ENCODE measurements around the gene ARHGEF17. TPM values are rescaled to one million over a fixed set of nuclear protein-coding genes. Genes with fewer than 3 reads are reported as not detected.
A peak's percentile ranks its signal among the peaks of the same experiment; 100 is the strongest.

ARHGEF17 gene
- total RNA-seq, 4 donors from 2014 or later, result 82.8 to 196 (median 122) TPM

- peaks cover 72 to 95% (median 82%) of the 10 kb centered on the region in 4 donors for H3K4me1 ChIP-seq
- H3K9me3 ChIP-seq, result no peaks in the 10 kb centered on the region
- peak overlapping the region; percentile 67 to 82 (median 70) for H3K4me3 ChIP-seq
- 22% methylated on average over 2 of the region's 2 CpGs for WGBS
- H3K36me3 ChIP-seq, result peaks cover 0 to 10% (median 0%) of the 10 kb centered on the region in 4 donors
- DNase-seq (ENCODE audit: extremely low spot score), result no peak
- H3K27me3 ChIP-seq, result no peaks in the 10 kb centered on the region
- H3K27ac ChIP-seq (replicated peaks in 1 of 4), result peak overlapping the region; percentile 94 to 100 (median 97)
- no peak for TF ChIP-seq POLR2AphosphoS5 (IDR thresholded peaks at IDR 0.05)
- intact Hi-C loops (cut with DNase I), result no loop called here
These were observed 4.0 kb downstream of the ARHGEF17 start for GRCh38 chr11:73312036-73312435.

- H3K9me3 ChIP-seq, result no peaks in the 10 kb centered on the region
- H3K4me3 ChIP-seq, result peak overlapping the region; percentile 67 to 82 (median 70)
- DNase-seq (ENCODE audit: extremely low spot score), result no peak
- peak in 1 of 2 donors; percentile 43 for TF ChIP-seq POLR2AphosphoS5 (IDR thresholded peaks at IDR 0.05)
- no peak for TF ChIP-seq POLR2A (IDR thresholded peaks at IDR 0.05; ENCODE audit: low read depth)
- TF ChIP-seq EP300 (IDR thresholded peaks at IDR 0.05), result no peak
- no peak for TF ChIP-seq CTCF (IDR thresholded peaks at IDR 0.05)
- intact Hi-C loops (cut with DNase I), result no loop called here
- no peaks in the 10 kb centered on the region for H3K27me3 ChIP-seq
- H3K27ac ChIP-seq (replicated peaks in 1 of 4), result peak overlapping the region; percentile 94 to 100 (median 97)
- H3K4me1 ChIP-seq, result peaks cover 79 to 98% (median 88%) of the 10 kb centered on the region in 4 donors
- 44% methylated on average over 6 of the region's 6 CpGs for WGBS
- peaks cover 0 to 10% (median 0%) of the 10 kb centered on the region in 4 donors for H3K36me3 ChIP-seq
These were observed 4.8 kb downstream of the ARHGEF17 start for GRCh38 chr11:73312851-73313327.

GRCh38 chr11:73313652-73314051 lies 5.6 kb downstream of the ARHGEF17 start:
- Histone ChIP-seq H3K27ac (replicated peaks in 1 of 4) (peak overlapping the region; percentile 94 to 100 (median 97)), H3K9me3 (no peaks in the 10 kb centered on the region), H3K4me3 (peak overlapping the region; percentile 67 to 82 (median 70)), H3K36me3 (peaks cover 0 to 10% (median 0%) of the 10 kb centered on the region in 4 donors), H3K27me3 (no peaks in the 10 kb centered on the region), H3K4me1 (peaks cover 87 to 100% (median 94%) of the 10 kb centered on the region in 4 donors)
- DNase-seq (ENCODE audit: extremely low spot score), result no peak
- intact Hi-C loops (cut with DNase I), result no loop called here
- TF ChIP-seq CTCF (IDR thresholded peaks at IDR 0.05) (no peak), POLR2A (IDR thresholded peaks at IDR 0.05; ENCODE audit: low read depth) (no peak), EP300 (IDR thresholded peaks at IDR 0.05) (no peak), POLR2AphosphoS5 (IDR thresholded peaks at IDR 0.05) (no peak)
- 25% methylated on average over 1 of the region's 1 CpG for WGBS

- Histone ChIP-seq H3K9me3 (no peaks in the 10 kb centered on the region), H3K4me3 (peak overlapping the region; percentile 67 to 82 (median 70)), H3K27ac (replicated peaks in 1 of 4) (peak overlapping the region; percentile 94 to 100 (median 97)), H3K27me3 (no peaks in the 10 kb centered on the region), H3K36me3 (peaks cover 0 to 10% (median 0%) of the 10 kb centered on the region in 4 donors), H3K4me1 (peaks cover 94 to 100% (median 100%) of the 10 kb centered on the region in 4 donors)
- DNase-seq (ENCODE audit: extremely low spot score), result no peak
- intact Hi-C loops (cut with DNase I), result no loop called here
- TF ChIP-seq POLR2A (IDR thresholded peaks at IDR 0.05; ENCODE audit: low read depth), result no peak
- TF ChIP-seq POLR2AphosphoS5 (IDR thresholded peaks at IDR 0.05), result peak in 1 of 2 donors; percentile 57
- TF ChIP-seq EP300 (IDR thresholded peaks at IDR 0.05), result peak; percentile 59
- no peak for TF ChIP-seq CTCF (IDR thresholded peaks at IDR 0.05)
- 47% methylated on average over 3 of the region's 11 CpGs for WGBS
These were observed 6.3 kb downstream of the ARHGEF17 start for GRCh38 chr11:73314117-73314961.

Data from esophagus muscularis mucosa (tissue), 4 donors.